Esophagus mucosa (tissue), 1 donor: Measurements from ENCODE around the gene SNX6. TPM values are rescaled to one million over a fixed set of nuclear protein-coding genes. Genes with fewer than 3 reads are reported as not detected.

Experiments used
- ATAC-seq: fragments of 200-7000 bp; cut with Tn5 transposase; one replicate; pipeline ENCODE4 v1.9.1; 2020
- total RNA-seq: library from RNA; stranded (reverse); gene quantifications from one replicate; pipeline ENCODE4 v1.2.4, GENCODE V29; 2023
- donor health status: DM: yes; HTN: yes; CAD: no.

SNX6 gene
- total RNA-seq, 1 donor from 2014 or later, result 53.0 TPM

DNA sequence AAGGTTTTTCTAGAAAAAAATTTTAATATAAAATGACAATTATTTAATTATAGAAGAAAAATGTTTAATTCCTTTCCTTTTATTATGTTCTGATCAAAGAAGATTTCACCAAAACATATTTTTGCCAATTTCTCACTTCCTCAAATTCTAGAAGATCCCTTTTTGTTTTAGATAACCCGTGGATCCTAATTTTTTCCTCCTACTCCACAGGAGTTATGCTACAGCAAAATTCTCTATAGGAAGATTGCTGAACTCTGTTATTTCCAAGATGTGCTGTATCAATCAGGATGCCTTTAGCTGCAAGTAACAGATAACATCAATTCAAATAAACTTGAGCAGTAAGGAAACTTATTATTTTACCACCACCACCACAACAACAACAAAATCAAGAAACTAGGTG, 3.8 kb upstream of the SNX6 start:
- ATAC-seq, result no peak

DNA sequence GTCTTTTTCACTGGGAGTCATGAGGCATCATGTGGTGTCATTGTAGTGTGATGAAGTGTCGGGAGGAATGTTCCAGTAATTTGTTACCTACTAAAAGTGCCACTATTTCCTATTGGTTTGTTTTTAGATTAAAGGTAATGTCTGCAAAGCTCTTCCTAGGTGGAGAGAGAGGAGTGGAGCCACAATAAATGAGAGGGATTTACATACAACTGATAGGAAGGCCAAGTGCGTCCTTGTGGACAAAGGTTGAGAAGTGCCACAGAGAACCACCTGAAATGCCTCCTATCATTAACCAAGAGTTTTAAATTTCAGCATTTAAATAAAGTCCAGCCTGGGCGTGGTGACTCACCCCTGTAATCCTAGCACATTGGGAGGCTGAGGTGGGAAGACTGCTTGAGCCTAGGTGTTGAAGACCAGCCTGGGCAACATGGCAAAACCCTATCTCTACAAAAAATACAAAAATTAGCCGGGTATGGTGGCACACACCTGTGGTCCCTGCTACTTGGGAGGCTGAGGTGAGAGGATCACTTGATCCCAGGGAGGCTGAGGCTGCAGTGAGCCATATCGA, 2.5 kb upstream of the SNX6 start:
- ATAC-seq, result no peak

DNA sequence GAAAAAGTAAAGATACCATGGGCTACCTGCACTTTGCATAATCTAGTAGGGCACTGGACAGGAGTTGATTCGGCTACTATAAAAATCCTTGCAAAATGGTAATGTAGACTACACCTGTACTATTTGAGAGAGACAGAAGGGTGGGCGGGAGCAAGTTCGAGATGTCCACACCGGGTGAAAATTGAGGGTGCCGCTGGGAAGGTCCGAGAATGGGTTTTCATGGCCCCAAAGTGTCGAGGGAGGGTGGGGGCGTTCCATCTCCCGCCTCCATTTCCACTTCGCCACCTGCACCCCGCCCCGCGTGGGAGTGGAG, 648 bp downstream of the SNX6 start:
- ATAC-seq, result peak; percentile 14

DNA sequence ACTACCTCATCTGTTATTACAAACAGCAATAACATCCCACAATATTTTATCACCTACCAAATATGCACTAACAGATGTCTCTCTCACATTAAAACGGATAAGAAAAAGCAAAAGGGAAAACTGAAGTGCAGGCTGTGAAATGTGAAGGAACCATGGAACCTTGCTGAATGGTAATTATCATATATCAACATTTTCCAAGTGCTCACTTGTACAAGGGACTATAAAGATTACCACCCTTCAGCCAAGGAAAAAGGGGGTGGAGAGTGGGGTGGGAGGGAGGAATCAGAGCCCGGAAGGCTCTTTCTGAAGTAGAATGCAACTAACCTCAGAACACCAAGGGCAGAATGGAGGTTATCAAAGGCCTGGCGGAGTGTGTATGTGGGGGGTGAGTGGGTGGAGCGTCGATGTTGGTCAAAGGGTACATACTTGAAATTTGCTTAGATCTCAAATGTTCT, 1.2 kb downstream of the SNX6 start:
- ATAC-seq, result no peak

DNA sequence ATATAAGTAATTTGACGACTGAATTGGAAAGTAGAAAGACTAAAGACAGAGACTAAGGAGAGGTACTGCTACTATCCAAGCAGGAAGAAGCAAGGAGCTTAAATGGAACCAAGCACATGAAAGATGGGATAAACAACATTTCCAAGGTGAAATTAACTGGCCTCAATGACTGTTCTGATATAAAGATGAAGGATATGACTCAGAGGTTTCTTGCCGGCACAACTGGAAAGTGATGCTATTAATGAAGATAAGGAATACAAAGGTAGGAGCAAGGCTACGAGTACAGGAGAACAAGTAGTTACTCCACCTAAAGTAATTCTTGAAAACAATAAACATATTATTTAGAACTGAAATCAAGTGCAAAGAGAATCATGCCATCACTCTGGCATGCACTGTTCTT, 6.4 kb downstream of the SNX6 start:
- no peak for ATAC-seq

DNA sequence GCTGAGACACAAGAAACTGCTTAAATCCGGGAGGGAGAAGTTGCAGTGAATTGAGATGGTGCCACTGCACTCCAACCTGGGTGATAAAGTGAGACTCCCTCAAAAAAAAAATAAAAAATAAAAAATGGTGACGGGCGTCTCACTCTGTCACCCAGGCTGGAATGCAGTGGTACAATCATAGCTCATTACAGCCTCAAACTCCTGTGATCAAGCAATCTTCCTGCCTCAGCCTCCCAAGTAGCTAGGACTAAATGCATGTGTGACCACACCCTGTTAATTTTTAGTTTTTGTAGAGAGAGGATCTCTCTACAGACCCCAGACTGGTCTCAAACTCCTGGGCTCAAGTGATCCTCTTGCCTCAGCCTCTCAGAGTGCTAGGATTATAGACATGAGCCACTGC, 9.1 kb downstream of the SNX6 start:
- ATAC-seq, result no peak

DNA sequence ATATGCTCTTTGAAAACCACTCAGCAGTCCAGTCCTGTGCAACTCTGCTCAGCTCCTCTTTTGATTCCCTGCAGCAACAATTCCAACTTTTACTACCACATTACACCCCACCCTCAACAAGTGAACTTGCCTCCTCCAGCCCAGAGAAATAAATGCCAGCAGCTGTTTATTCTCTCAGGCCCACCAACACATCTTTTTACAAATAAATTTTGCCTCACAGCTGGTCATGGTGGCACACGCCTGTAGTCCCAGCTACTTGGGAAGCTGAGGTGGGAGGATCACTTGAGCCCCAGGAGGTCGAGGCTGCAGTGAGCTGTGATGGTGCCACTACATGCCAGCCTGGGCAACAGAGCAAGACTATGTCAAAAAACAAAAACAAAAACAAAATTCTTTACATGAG, 9.8 kb downstream of the SNX6 start:
- no peak for ATAC-seq

DNA sequence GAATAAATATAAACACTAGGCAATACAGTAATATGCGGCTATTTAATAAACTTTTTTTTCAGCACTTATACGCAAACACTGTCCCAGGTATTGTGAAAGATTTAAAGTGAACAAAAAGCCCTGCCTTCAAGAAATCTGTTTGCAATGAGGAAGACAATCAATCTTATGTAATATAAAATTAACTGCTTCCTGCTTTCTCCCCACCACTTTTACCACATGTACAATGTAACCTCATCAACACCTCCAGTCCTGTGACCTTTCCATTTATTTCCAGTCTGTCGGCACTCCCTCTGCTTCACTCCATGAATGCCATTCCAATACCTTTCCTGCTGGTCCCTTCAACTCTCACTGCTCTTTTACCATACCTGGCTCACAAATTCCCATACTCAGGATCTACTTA, 10.5 kb downstream of the SNX6 start:
- no peak for ATAC-seq

DNA sequence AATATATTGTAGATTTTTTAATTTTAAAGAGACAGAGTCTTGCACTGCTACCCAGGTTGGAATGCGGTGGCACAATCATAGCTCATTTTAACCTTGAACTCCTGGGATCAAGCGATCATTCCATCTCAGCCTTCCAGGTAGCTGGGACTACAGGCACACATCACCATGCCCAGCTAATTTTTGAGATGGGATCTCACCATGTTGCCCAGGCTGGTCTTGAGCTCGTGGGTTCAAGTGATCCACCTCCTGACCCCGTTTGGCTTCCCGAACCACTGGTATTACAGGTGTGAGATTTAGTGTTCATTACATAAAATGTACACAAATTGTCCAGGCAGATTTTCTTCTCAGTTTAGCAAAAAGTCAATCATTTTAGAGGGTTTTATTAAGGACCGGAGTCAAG, 13.6 kb downstream of the SNX6 start:
- ATAC-seq, result no peak

DNA sequence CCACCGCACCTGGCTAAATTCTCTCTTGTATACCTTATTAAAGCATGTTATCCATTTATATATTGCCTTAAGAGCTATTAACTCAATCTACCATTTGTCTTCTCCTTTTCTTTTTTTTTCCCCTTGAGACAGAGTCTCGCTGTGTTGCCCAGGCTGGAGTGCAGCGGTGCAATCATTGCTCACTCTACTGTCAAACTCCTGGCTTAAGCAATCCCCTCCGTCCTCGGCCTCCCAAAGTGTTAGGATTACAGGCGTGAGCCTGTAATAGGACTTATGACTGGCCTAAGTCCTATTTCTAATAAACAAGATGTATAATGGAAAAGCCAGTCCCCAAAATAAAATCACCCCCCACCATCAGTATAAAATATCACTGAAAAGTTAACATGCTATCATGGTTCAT, 14.4 kb downstream of the SNX6 start:
- ATAC-seq, result no peak

DNA sequence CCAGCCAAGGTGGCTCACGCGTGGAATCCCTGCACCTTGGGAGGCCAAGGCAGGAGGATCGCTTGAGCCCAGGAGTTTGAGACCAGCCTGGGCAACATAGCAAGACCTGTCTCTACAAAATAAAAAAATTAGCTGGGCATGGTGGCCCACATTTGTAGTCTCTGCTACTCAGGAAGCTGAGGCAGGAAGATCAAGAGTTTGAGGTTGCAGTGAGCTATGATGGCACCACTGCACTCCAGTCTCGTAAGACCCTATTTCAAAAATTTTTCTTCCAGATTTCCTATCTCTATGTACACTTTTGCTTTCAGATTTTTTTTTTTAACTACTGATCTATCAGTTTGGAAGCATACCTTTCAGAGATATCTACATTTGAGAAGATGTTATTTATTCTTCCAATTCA, 15.3 kb downstream of the SNX6 start:
- no peak for ATAC-seq

DNA sequence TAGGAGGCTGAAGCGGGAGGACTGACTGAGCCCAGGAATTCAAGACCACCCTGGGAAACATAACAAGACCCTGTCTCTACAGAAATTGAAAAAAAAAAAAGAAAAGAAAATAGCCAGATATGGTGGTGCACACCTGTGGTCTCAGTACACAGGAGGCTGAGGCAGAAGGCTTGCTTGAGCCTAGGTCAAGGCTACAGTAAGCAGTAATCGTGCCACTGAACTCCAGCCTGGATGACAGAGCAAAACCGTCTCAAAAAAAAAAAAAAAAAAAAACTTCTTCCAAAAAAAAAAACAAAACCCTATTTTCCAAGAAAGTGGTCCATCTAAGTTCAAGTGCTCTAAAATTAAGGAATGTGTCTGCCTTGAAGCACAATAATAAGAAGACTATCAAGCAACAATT, 19.8 kb downstream of the SNX6 start:
- ATAC-seq, result no peak

DNA sequence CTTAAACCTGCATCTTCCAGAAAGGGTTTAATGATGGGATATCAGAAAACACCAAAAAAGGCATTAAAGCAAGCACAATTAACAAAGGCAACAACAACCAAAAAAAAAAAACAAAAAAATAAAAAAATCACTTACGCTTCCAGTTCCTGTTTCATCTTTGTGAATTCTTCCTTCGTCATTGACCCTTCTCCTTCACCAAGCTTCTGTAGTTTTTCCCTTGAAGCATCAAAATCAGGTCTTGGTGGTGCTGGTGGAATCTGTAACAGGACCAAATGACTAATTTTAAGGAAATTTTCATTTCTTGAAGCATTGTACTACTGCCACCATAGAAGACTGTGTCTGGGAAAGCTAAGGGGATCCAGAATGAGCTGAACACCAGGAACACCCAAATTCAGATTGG, 24.5 kb downstream of the SNX6 start:
- no peak for ATAC-seq

DNA sequence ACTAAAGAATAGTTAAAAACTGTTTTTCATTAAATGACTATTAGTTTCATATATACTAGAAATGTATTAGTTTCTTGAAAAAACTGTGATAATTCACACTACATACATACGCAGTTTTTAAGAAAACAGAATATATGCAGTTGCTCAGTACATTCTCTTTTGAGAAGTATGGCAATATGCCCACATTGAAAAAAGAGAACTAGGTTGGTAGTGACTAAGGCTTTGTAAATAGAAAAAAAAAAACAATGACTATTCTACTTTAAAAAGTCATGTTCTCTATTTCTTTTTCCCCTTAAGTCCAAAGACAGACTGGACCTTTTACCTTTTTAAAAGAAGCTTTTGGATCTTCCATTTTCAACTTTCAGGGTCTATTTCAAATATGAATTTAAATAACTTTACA, 25.0 kb downstream of the SNX6 start:
- ATAC-seq, result no peak

DNA sequence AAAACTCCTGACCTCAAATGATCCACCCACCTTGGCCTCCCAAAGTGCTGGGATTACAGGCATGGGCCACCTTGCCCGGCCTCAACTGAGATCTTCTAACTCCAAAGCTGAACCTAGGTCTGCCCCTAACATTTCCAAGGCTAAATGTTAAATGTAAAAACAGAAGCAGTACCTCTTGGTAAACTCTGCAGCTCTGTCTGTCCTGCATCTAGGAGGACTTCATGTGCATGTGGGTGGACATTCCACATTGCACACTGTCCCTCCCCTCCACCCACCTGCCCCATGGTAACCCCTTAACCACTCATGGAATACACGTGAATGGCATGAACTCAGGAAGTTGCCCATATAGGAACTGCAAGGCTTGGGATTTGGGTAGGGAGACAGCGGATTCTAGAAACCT, 33.1 kb downstream of the SNX6 start:
- ATAC-seq, result no peak

DNA sequence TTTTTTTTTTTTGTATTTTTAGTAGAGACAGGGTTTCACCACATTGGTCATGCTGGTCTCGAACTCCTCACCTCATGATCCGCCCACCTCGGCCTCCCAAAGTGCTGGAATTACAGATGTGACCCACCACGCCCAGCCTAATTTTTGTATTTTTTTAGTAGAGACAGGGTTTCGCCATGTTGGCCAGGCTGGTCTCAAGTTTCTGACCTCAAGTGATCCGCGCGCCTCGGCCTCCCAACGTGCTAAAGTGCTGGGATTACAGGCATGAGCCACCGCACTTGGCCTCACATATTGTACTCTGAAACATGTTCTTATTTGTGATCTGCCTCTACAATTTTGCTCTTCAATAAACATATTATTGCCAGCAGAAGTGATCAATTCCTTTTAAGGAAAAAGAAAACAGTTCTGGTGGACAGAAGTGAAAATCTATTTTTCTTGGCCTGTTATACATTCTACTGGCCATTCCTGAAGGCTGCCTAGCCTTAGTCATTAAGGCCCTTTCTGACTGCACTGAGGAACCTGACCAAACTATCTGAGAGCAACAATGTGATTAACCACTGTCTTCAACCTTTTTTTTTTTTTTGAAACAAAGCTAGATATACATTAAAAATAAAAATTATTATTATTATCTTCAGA, 36.1 kb downstream of the SNX6 start:
- ATAC-seq, result no peak

DNA sequence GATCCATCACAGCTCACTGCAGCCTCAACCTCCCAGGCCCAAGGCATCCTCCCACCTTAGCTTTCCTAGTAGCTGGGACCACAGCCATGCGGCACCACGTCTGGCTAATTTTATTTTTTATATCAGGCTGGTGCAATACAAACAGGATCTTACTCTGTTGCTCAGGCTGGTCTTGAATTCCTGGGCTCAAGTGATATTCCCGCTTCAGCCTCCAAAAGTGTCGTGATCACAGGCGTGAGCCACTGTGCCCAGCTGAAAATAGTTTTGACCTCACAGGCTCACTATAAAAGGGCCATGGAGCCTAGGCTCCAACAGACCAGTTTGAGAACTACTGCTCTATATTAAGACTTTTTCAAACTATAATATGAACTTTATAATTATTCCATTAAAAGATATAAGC, 37.3 kb downstream of the SNX6 start:
- ATAC-seq, result no peak

DNA sequence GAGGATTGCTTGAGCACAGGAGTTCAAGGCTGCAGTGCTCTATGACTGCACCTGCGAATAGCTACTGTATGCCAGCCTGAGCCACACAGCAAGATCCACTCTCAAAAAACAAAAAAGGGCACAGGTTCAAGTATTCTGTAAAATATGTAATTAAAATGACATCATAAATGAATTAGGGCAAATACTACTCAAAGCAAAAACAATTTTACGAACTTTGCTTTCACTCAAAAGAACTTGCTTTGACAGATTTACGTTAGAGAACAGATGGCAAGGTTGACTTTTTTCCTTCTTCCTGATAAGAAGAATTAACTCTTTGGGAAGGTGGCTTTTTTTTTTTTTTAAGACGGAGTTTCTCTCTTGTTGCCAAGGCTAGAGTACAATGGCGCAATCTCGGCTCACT, 46.4 kb downstream of the SNX6 start:
- ATAC-seq, result no peak

DNA sequence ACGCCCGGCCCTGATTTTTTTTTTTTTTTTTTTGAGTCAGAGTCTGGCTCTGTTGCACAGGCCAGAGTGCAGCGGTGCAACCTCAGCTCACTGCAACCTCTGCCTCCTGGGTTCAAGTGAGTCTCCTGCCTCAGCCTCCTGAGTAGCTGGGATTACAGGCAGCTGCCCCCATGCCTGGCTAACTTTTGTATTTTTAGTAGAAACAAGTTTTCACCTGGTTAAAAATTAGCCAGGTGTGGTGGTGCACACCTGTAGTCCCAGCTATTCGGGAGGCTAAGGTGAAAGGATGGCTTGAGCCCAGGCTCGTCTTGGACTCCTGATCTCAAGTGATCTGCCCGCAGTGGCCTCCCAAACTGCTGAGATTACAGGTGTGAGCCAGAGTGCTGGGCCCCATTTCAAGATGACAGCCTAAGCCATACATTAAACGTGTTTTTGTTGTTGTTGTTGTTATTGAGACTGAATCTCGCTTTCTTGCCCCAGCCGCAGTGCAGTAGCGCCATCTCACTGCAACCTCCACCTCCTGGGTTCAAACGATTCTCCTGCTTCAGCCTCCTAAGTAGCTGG, 47.7 kb downstream of the SNX6 start:
- ATAC-seq, result no peak

DNA sequence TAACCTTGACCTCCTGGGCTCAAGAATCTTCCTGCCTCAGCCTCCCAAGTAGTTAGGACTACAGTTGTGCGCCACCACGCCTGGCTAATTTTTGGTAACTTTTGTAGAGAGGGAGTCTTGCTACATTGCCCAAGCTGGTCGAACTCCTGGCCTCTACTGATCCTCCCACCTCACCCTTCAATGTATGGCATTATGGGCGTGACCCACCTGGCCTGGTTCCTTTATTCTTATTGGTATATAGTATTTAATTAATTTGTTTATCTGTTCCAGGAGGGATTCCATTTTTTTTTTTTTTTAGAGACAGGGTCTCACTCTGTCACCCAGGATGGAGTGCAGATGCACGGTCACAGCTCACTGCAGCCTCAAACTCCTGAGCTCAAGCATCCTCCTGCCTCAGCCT, 49.6 kb downstream of the SNX6 start:
- no peak for ATAC-seq

DNA sequence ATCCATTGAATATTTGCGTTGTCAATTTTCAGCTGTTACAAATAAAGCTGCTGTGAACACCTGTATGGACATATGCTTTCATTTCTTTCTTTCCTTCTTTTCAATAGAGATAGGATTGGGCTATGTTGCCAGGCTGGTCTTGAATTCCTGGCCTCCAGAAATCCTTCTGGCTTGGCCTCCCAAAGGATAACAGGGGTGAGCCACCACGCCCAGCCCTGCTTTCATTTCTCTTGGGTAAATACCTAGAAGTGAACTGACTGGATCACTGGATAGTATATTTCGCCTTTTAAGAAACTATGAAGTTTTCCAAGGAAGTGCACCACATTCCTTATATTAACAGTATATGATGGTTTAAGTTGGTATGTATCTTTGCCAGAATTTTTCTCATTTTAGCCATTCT, 58.2 kb downstream of the SNX6 start:
- ATAC-seq, result no peak

DNA sequence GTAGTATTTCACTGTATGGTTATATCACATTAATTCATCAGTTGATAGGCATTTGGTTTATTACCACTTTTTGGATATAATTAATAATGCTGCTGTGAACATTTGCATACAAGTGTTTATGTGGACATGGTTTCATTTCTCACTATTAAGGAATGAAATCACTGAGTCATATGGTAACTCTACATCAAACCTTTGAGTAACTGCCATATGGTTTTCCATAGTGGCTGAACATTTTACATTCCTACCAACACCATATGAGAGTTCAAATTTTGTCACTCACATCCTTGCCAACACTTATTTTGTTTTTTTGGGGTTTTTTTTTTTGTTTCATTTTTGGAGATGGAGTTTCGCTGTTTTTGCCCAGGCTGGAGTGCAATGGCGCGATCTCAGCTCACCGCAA, 60.2 kb downstream of the SNX6 start:
- no peak for ATAC-seq

DNA sequence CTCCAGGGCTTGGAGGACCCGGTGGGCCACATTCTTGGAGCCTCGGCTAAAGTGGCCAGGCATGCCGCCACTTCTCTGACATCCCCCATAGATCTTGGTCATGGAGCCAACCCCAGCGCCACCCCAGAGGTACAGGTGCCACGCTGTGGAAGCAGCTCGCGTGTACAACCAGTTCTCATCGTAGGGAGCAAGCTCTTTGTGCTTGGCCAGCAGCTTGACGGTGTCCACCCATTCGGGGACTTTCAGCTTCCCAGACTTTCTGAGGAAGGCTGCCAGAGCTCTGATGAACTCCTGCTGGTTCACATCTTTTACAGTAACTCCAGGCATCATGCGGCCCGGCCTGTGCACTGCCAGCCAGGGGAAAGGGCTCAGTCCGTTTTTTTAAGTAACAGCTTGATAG, 61.1 kb downstream of the SNX6 start:
- no peak for ATAC-seq

DNA sequence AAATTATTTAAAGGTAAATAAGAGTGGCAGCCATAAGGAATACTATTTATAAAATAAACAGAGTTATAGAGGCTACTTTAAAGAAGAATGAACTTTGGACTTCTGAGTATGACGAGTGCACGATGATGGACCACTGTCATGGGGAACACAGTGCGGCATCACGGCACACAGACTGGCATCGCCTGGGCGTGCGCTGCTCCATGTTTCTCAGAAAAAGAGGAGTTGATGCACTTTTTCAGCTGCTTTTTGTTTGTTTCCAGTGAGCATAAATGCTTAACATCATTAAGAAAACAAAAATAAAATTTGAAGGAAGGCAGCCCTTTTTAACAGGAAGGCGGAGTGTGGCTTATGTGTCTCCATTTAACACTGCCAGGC, 67.2 kb downstream of the SNX6 start:
- no peak for ATAC-seq
